Skeletal muscle satellite cell (primary cell): ENCODE results near the gene KIAA1549.

ENCODE experiments used
- H3K27me3 ChIP-seq: 2 replicates; pipeline ENCODE4 v1.7.0; 2013; ENCODE audit warnings: low read length; ENCODE audit not compliant: control insufficient read depth, insufficient read depth
- H3K36me3 ChIP-seq: 2 replicates; pipeline ENCODE4 v1.7.0; 2013; ENCODE audit warnings: mild to moderate bottlenecking, control low read depth, low read length; ENCODE audit not compliant: insufficient read depth
- H3K4me1 ChIP-seq: 2 replicates; pipeline ENCODE4 v1.7.0; 2013; ENCODE audit warnings: low read length; ENCODE audit not compliant: control insufficient read depth, insufficient read depth
- H3K4me2 ChIP-seq: 2 replicates; pipeline ENCODE4 v1.7.0; 2013; ENCODE audit warnings: mild to moderate bottlenecking, low read length
- H3K4me3 ChIP-seq: 2 replicates; pipeline ENCODE4 v1.7.0; 2013; ENCODE audit warnings: low read length
- H3K9ac ChIP-seq: 2 replicates; pipeline ENCODE4 v1.7.0; 2013; ENCODE audit warnings: mild to moderate bottlenecking, low read depth, low read length, moderate library complexity
- H3K9me3 ChIP-seq: replicated peaks from 2 replicates; pipeline ENCODE4 v1.7.0; 2013; ENCODE audit warnings: mild to moderate bottlenecking, control low read depth, low read length

Gene KIAA1549

GRCh38 chr7:138918756-138919155, 62.4 kb downstream of the KIAA1549 start:
- Histone ChIP-seq H3K9ac (no peak overlapping the region), H3K4me3 (no peak overlapping the region), H3K9me3 (no peaks in the 10 kb centered on the region), H3K4me2 (no peak overlapping the region), H3K27me3 (no peaks in the 10 kb centered on the region), H3K4me1 (peaks cover 16% of the 10 kb centered on the region), H3K36me3 (peaks cover 3% of the 10 kb centered on the region)

- Histone ChIP-seq H3K4me2 (no peak overlapping the region), H3K9ac (no peak overlapping the region), H3K36me3 (peaks cover 3% of the 10 kb centered on the region), H3K27me3 (no peaks in the 10 kb centered on the region), H3K4me1 (peaks cover 16% of the 10 kb centered on the region), H3K4me3 (no peak overlapping the region), H3K9me3 (no peaks in the 10 kb centered on the region)
These were observed 63.0 kb downstream of the KIAA1549 start for GRCh38 chr7:138918176-138918575.

GRCh38 chr7:138917771-138918170, 63.4 kb downstream of the KIAA1549 start:
- Histone ChIP-seq H3K9me3 (no peaks in the 10 kb centered on the region), H3K4me1 (peaks cover 16% of the 10 kb centered on the region), H3K4me2 (no peak overlapping the region), H3K27me3 (no peaks in the 10 kb centered on the region), H3K36me3 (peaks cover 3% of the 10 kb centered on the region), H3K9ac (no peak overlapping the region), H3K4me3 (no peak overlapping the region)

GRCh38 chr7:138916731-138917130, 64.5 kb downstream of the KIAA1549 start:
- H3K4me2 ChIP-seq, result no peak overlapping the region
- no peak overlapping the region for H3K9ac ChIP-seq
- H3K9me3 ChIP-seq, result no peaks in the 10 kb centered on the region
- H3K4me1 ChIP-seq, result peaks cover 16% of the 10 kb centered on the region
- H3K36me3 ChIP-seq, result peaks cover 3% of the 10 kb centered on the region
- H3K4me3 ChIP-seq, result no peak overlapping the region
- no peaks in the 10 kb centered on the region for H3K27me3 ChIP-seq

- H3K36me3 ChIP-seq, result peaks cover 3% of the 10 kb centered on the region
- peaks cover 16% of the 10 kb centered on the region for H3K4me1 ChIP-seq
- H3K4me2 ChIP-seq, result no peak overlapping the region
- H3K9ac ChIP-seq, result no peak overlapping the region
- H3K27me3 ChIP-seq, result no peaks in the 10 kb centered on the region
- no peaks in the 10 kb centered on the region for H3K9me3 ChIP-seq
- no peak overlapping the region for H3K4me3 ChIP-seq
These were observed 64.9 kb downstream of the KIAA1549 start for GRCh38 chr7:138916275-138916674.

- Histone ChIP-seq H3K27me3 (no peaks in the 10 kb centered on the region), H3K9me3 (no peaks in the 10 kb centered on the region), H3K4me3 (no peak overlapping the region), H3K4me1 (peaks cover 8% of the 10 kb centered on the region), H3K9ac (no peak overlapping the region), H3K4me2 (no peak overlapping the region), H3K36me3 (peaks cover 4% of the 10 kb centered on the region)
These were observed 67.4 kb downstream of the KIAA1549 start for GRCh38 chr7:138913783-138914182.

- Histone ChIP-seq H3K4me1 (no peaks in the 10 kb centered on the region), H3K27me3 (no peaks in the 10 kb centered on the region), H3K4me3 (no peak overlapping the region), H3K9ac (no peak overlapping the region), H3K9me3 (no peaks in the 10 kb centered on the region), H3K36me3 (peaks cover 9% of the 10 kb centered on the region), H3K4me2 (no peak overlapping the region)
These were observed 70.2 kb downstream of the KIAA1549 start for GRCh38 chr7:138911007-138911406.

GRCh38 chr7:138907850-138908249, 73.3 kb downstream of the KIAA1549 start:
- Histone ChIP-seq H3K36me3 (peaks cover 10% of the 10 kb centered on the region), H3K27me3 (no peaks in the 10 kb centered on the region), H3K4me2 (no peak overlapping the region), H3K9ac (no peak overlapping the region), H3K4me3 (no peak overlapping the region), H3K9me3 (no peaks in the 10 kb centered on the region), H3K4me1 (no peaks in the 10 kb centered on the region)

GRCh38 chr7:138907201-138907847, 73.9 kb downstream of the KIAA1549 start:
- no peaks in the 10 kb centered on the region for H3K27me3 ChIP-seq
- no peak overlapping the region for H3K4me2 ChIP-seq
- H3K4me1 ChIP-seq, result no peaks in the 10 kb centered on the region
- no peak overlapping the region for H3K9ac ChIP-seq
- H3K4me3 ChIP-seq, result no peak overlapping the region
- peaks cover 10% of the 10 kb centered on the region for H3K36me3 ChIP-seq
- no peaks in the 10 kb centered on the region for H3K9me3 ChIP-seq

- Histone ChIP-seq H3K27me3 (no peaks in the 10 kb centered on the region), H3K4me3 (no peak overlapping the region), H3K9me3 (no peaks in the 10 kb centered on the region), H3K36me3 (peaks cover 10% of the 10 kb centered on the region), H3K9ac (no peak overlapping the region), H3K4me2 (no peak overlapping the region), H3K4me1 (peaks cover 12% of the 10 kb centered on the region)
These were observed 77.2 kb downstream of the KIAA1549 start for GRCh38 chr7:138903859-138904435.

- H3K36me3 ChIP-seq, result peaks cover 5% of the 10 kb centered on the region
- H3K4me3 ChIP-seq, result no peak overlapping the region
- peaks cover 13% of the 10 kb centered on the region for H3K4me1 ChIP-seq
- H3K27me3 ChIP-seq, result no peaks in the 10 kb centered on the region
- no peak overlapping the region for H3K9ac ChIP-seq
- H3K9me3 ChIP-seq, result no peaks in the 10 kb centered on the region
- H3K4me2 ChIP-seq, result no peak overlapping the region
These were observed 77.9 kb downstream of the KIAA1549 start for GRCh38 chr7:138903186-138903820.

- Histone ChIP-seq H3K4me3 (no peak overlapping the region), H3K9ac (no peak overlapping the region), H3K4me2 (no peak overlapping the region), H3K4me1 (peaks cover 14% of the 10 kb centered on the region), H3K9me3 (no peaks in the 10 kb centered on the region), H3K36me3 (peaks cover 5% of the 10 kb centered on the region), H3K27me3 (no peaks in the 10 kb centered on the region)
These were observed 79.0 kb downstream of the KIAA1549 start for GRCh38 chr7:138902161-138902560.
